Heart right ventricle (tissue), 16 donors: Measurements from ENCODE around the gene TTC31. TPM values are rescaled to one million over a fixed set of nuclear protein-coding genes. Genes with fewer than 3 reads are reported as not detected.

Experiments used
- ATAC-seq, 8 donors: fragments of 200-7000 bp; cut with Tn5 transposase; one replicate each; pipeline ENCODE4 v1.9.1; 2020; ENCODE audit warnings: mild to moderate bottlenecking in 8 of 8, moderate library complexity in 8 of 8, moderate number of reproducible peaks in 1 of 8
- DNase-seq, 2 donors: peaks; one replicate each; pipeline ENCODE4 v3.0.0-alpha.2; 2020
- H3K27ac ChIP-seq, 10 donors: fragments of 200-600 bp; sonication (generic) in 2 of 10; one replicate each; pipeline versions ENCODE4 v1.5.0 to v1.8.0; 2020 to 2022; ENCODE audit warnings: mild to moderate bottlenecking in 3 of 10
- H3K27me3 ChIP-seq, 7 donors: fragments of 200-600 bp; one replicate each; pipeline ENCODE4 v1.8.0; 2021 to 2022; ENCODE audit warnings: mild to moderate bottlenecking in 2 of 7
- H3K36me3 ChIP-seq, 9 donors: fragments of 200-600 bp; sonication (generic) in 1 of 9; one replicate each; pipeline versions ENCODE4 v1.5.0 to v1.8.0; 2020 to 2022; ENCODE audit warnings: mild to moderate bottlenecking in 2 of 9
- H3K4me1 ChIP-seq, 9 donors: fragments of 200-600 bp; sonication (generic) in 1 of 9; one replicate each; pipeline versions ENCODE4 v1.5.0 to v1.8.0; 2020 to 2022; ENCODE audit warnings: mild to moderate bottlenecking in 4 of 9
- H3K4me3 ChIP-seq, 10 donors: fragments of 200-600 bp; sonication (generic) in 2 of 10; one replicate each; pipeline versions ENCODE4 v1.5.0 to v1.8.0; 2020 to 2022; ENCODE audit warnings: mild to moderate bottlenecking in 7 of 10, moderate library complexity in 2 of 10
- H3K9me3 ChIP-seq, 11 donors: fragments of 200-600 bp in 10 of 11; sonication (generic) in 2 of 11; one replicate each; pipeline versions ENCODE4 v1.5.0 to v1.8.0; 2013 to 2022; ENCODE audit warnings: mild to moderate bottlenecking in 2 of 11, control low read depth in 1 of 11, moderate library complexity in 1 of 11
- CTCF ChIP-seq, 9 donors: fragments of 200-600 bp; sonication (generic) in 2 of 9; IDR thresholded peaks; one replicate each; pipeline versions ENCODE4 v1.5.0 to v1.8.0; 2021 to 2022; ENCODE audit warnings: antibody characterized with exemption in 9 of 9, mild to moderate bottlenecking in 5 of 9, moderate library complexity in 1 of 9
- WGBS, 2 donors: extraction: QIAGEN DNeasy Blood & Tissue Kit; methylation state at CpG; one replicate each; pipeline ENCODE4 v1.1.7; 2013; ENCODE audit warnings: inconsistent platforms in 1 of 2; 5-methylcytosine and 5-hydroxymethylcytosine counted together
- intact Hi-C, 10 donors: fragments of 100-400 bp; cut with DNase I; formaldehyde crosslinking; loops; one replicate each; pipeline versions ENCODE4 v1.11.1 to v1.14.2; 2022
- polyA plus RNA-seq, 2 donors: library from polyadenylated mRNA; stranded (reverse); fragments of 200-250 nt; gene quantifications; one replicate each; pipeline ENCODE4 v1.2.3, GENCODE V29; 2013
- total RNA-seq, 10 donors: library from RNA; stranded (reverse); fragmentation: NEBNext Ultra II Directional in 3 of 10; extraction: Animal tissue kit (Norgen Biotek cat#: 25700) in 3 of 10; gene quantifications; one replicate each; pipeline versions ENCODE4 v1.2.1 to v1.2.4, GENCODE V29; 2021 to 2023
- donor health status: Arrhythmogenic right ventricular cardiomyopathy.
- donor health status: ischemic (EF 13 %, LVEDD 7.1; RV severe dilation, severe dysfunction).
- donor health status: healthy with polysubstance abuse.
- donor health status: DM: no; HTN: yes; CAD: no.
- donor health status: DM: no; HTN: no; CAD: no.
- donor health status: ischemic (EF 25% LVEDD 6.9; RV normal size, moderate dysfunction).
- donor health status: ischemic (EF 25% LVEDD 5.7; RV mildly dilated, moderate dysfunction).
- donor health status: healthy.
- donor health status: DM: yes; HTN: yes; CAD: no.
- donor health status: Ischemic cardiomyopathy.
- donor health status: ischemic (EF 35%, LVEDD 5.7; RV mildly dilated, moderate dysfunction).
- donor health status: nonischemic (EF 11% LVEDD 7.7; RV severe dilation, severe dysfunction).
- donor health status: DM: yes; HTN: yes; CAD: no.
- donor health status: PGD.
- donor health status: ischemic (EF 29% LVEDD 5.4; RV normal size, mild dysfunction).
- donor health status: nonischemic (EF 23%, LVEDD 6.1; RV moderate dilation, normal function).

The TTC31 gene
- total and polyA plus RNA-seq, 12 donors: 7.2 to 18.7 (median 9.4) TPM

- Histone ChIP-seq H3K9me3 (no peaks in the 10 kb centered on the region), H3K27me3 (no peaks in the 10 kb centered on the region), H3K36me3 (peaks cover 0 to 44% (median 12%) of the 10 kb centered on the region in 9 donors), H3K4me1 (peaks cover 11 to 28% (median 17%) of the 10 kb centered on the region in 9 donors), H3K27ac (no peak overlapping the region), H3K4me3 (no peak overlapping the region)
- intact Hi-C loops: no loop called here
- DNase-seq (no peak), ATAC-seq (no peak)
- WGBS, 2 donors: 93 to 94% methylated on average over 10 of the region's 10 CpGs
- no peak for TF ChIP-seq CTCF (IDR thresholded peaks at IDR 0.05)
Measured at GRCh38 chr2:74535440-74535965, 52.6 kb downstream of the TTC31 start.

- Histone ChIP-seq H3K4me3 (no peak overlapping the region), H3K4me1 (peaks cover 6 to 26% (median 9%) of the 10 kb centered on the region in 9 donors), H3K36me3 (peaks cover 0 to 41% (median 12%) of the 10 kb centered on the region in 9 donors), H3K9me3 (no peaks in the 10 kb centered on the region), H3K27ac (no peak overlapping the region), H3K27me3 (no peaks in the 10 kb centered on the region)
- no peak for TF ChIP-seq CTCF (IDR thresholded peaks at IDR 0.05)
- WGBS, 2 donors: 89 to 91% methylated on average over 23 of the region's 23 CpGs
- intact Hi-C loops: no loop called here
- DNase-seq (no peak), ATAC-seq (no peak)
Measured at GRCh38 chr2:74536166-74536950, 53.5 kb downstream of the TTC31 start.

DNA sequence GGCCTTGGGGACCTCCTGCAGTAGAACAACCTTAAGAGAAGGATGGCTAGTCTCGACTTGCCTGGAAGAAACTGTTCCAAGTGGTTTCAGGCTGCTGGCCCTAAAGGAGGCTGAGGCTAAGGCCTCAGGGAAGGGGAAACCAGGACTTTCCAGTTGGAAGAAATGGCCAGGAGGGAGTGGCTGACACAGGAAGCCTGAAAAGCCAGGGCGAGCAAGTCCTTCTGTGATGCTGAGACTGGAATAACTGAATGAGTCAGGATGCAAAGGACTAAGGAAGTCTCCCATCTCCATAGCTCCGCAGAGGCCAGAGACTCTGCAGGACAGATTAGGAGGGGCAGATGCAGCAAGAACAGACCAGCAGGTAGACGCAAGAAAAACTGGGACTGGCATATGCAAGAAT is 54.3 kb downstream of the TTC31 start:
- TF ChIP-seq CTCF (IDR thresholded peaks at IDR 0.05): no peak
- intact Hi-C loops: no loop called here
- 62 to 63% methylated on average over 4 of the region's 4 CpGs for WGBS, 2 donors
- Histone ChIP-seq H3K27ac (no peak overlapping the region), H3K9me3 (no peaks in the 10 kb centered on the region), H3K4me3 (no peak overlapping the region), H3K4me1 (peaks cover 0 to 19% (median 7%) of the 10 kb centered on the region in 9 donors), H3K27me3 (no peaks in the 10 kb centered on the region), H3K36me3 (peaks cover 0 to 33% (median 11%) of the 10 kb centered on the region in 9 donors)
- no peak for ATAC-seq
- DNase-seq: no peak

DNA sequence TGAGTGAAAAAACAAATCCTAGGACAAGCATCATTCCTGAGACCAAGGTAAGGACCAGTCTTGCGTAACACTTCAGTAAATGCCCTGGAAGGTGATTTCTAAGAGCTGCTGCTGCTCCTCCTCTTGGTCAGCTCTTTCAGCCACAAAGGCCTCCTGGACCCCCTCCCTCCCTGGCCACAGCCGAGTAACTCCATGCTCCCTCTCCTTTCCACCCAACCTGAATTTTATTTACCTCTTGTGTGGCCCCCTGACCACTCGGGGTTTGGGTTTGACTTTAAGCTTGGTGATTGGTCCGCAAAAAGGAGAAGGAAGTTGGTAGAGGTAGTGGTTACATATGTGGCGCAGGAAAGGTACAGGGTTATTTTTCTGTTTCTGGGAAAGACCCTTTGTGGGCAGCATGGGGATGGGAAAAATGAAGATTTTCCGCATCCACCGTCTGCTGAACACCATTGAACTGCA is 56.0 kb downstream of the TTC31 start:
- peaks cover 0 to 21% (median 7%) of the 10 kb centered on the region in 9 donors for H3K4me1 ChIP-seq
- intact Hi-C loops: no loop called here
- no peaks in the 10 kb centered on the region for H3K27me3 ChIP-seq
- H3K9me3 ChIP-seq: no peaks in the 10 kb centered on the region
- H3K4me3 ChIP-seq: no peak overlapping the region
- DNase-seq (no peak), ATAC-seq (no peak)
- peaks cover 0 to 15% (median 0%) of the 10 kb centered on the region in 9 donors for H3K36me3 ChIP-seq
- peak overlapping the region in 1 of 10 donors; percentile 86 for H3K27ac ChIP-seq
- TF ChIP-seq CTCF (IDR thresholded peaks at IDR 0.05): no peak
- 80 to 85% methylated on average over 7 of the region's 7 CpGs for WGBS, 2 donors
